ENCODE data around the gene INSC.

- no peak for TF ChIP-seq CEBPB (IDR thresholded peaks at IDR 0.05)
- TF ChIP-seq MAX (IDR thresholded peaks at IDR 0.05) = no peak
- TF ChIP-seq TCF12 (IDR thresholded peaks at IDR 0.05; ENCODE audit: low read depth) = no peak
- no peak for TF ChIP-seq TAF1 (IDR thresholded peaks at IDR 0.05; ENCODE audit: low read depth)
- TF ChIP-seq TEAD4 (IDR thresholded peaks at IDR 0.05) = no peak
- TF ChIP-seq EGR1 (IDR thresholded peaks at IDR 0.05) = no peak
- no peak for TF ChIP-seq EP300 (IDR thresholded peaks at IDR 0.05; ENCODE audit: borderline replicate concordance)
- TF ChIP-seq, protein P1, sequence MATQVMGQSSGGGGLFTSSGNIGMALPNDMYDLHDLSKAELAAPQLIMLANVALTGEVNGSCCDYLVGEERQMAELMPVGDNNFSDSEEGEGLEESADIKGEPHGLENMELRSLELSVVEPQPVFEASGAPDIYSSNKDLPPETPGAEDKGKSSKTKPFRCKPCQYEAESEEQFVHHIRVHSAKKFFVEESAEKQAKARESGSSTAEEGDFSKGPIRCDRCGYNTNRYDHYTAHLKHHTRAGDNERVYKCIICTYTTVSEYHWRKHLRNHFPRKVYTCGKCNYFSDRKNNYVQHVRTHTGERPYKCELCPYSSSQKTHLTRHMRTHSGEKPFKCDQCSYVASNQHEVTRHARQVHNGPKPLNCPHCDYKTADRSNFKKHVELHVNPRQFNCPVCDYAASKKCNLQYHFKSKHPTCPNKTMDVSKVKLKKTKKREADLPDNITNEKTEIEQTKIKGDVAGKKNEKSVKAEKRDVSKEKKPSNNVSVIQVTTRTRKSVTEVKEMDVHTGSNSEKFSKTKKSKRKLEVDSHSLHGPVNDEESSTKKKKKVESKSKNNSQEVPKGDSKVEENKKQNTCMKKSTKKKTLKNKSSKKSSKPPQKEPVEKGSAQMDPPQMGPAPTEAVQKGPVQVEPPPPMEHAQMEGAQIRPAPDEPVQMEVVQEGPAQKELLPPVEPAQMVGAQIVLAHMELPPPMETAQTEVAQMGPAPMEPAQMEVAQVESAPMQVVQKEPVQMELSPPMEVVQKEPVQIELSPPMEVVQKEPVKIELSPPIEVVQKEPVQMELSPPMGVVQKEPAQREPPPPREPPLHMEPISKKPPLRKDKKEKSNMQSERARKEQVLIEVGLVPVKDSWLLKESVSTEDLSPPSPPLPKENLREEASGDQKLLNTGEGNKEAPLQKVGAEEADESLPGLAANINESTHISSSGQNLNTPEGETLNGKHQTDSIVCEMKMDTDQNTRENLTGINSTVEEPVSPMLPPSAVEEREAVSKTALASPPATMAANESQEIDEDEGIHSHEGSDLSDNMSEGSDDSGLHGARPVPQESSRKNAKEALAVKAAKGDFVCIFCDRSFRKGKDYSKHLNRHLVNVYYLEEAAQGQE (IDR thresholded peaks at IDR 0.05; ENCODE audit: low read depth) = no peak
- no peak for TF ChIP-seq YY1 (IDR thresholded peaks at IDR 0.05; ENCODE audit: low read depth)
- TF ChIP-seq NFIC (IDR thresholded peaks at IDR 0.05) = no peak
- no peak for TF ChIP-seq RAD21 (IDR thresholded peaks at IDR 0.05; ENCODE audit: low read depth)
- no peak for TF ChIP-seq ZBTB7A (IDR thresholded peaks at IDR 0.05; ENCODE audit: low read depth)
Measured at GRCh38 chr11:15144347-15144746, 29.6 kb downstream of the INSC start.
